Measurements from ENCODE around the gene PKN1.

- no peak for TF ChIP-seq CTCF (IDR thresholded peaks at IDR 0.05; ENCODE audit: low read depth, low read length)
- TF ChIP-seq, protein P1, sequence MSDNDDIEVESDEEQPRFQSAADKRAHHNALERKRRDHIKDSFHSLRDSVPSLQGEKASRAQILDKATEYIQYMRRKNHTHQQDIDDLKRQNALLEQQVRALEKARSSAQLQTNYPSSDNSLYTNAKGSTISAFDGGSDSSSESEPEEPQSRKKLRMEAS (IDR thresholded peaks at IDR 0.05; ENCODE audit: low read depth, low read length): no peak
Measured at GRCh38 chr19:14432791-14433553, at the start of gene PKN1.
